WTC11 (cell line): ENCODE measurements around the gene PRKCZ.

Experiments
- ESRRA ChIP-seq: sonication (generic); formaldehyde crosslinking; IDR thresholded peaks from 2 replicates; pipeline ENCODE4 v1.8.1; 2022; ENCODE audit warnings: mild to moderate bottlenecking, missing genetic modification reagents, borderline replicate concordance
- TCF7 ChIP-seq: sonication (generic); formaldehyde crosslinking; IDR thresholded peaks from 2 replicates; pipeline ENCODE4 v1.8.0; 2022; ENCODE audit warnings: mild to moderate bottlenecking, low read depth, missing genetic modification reagents, moderate library complexity
- TEAD1 ChIP-seq: sonication (generic); formaldehyde crosslinking; IDR thresholded peaks from 2 replicates; pipeline ENCODE4 v1.8.0; 2022; ENCODE audit warnings: mild to moderate bottlenecking, missing genetic modification reagents
- TF ChIP-seq, protein P1 (sequence below): fragments of 200-600 bp; IDR thresholded peaks from 2 replicates; pipeline ENCODE4 v1.8.0; 2022; ENCODE audit warnings: antibody characterized with exemption
- TF ChIP-seq, protein P2 (sequence below): sonication (generic); formaldehyde crosslinking; IDR thresholded peaks from 2 replicates; pipeline ENCODE4 v1.8.0; 2022; ENCODE audit warnings: mild to moderate bottlenecking, missing genetic modification reagents

DNA sequence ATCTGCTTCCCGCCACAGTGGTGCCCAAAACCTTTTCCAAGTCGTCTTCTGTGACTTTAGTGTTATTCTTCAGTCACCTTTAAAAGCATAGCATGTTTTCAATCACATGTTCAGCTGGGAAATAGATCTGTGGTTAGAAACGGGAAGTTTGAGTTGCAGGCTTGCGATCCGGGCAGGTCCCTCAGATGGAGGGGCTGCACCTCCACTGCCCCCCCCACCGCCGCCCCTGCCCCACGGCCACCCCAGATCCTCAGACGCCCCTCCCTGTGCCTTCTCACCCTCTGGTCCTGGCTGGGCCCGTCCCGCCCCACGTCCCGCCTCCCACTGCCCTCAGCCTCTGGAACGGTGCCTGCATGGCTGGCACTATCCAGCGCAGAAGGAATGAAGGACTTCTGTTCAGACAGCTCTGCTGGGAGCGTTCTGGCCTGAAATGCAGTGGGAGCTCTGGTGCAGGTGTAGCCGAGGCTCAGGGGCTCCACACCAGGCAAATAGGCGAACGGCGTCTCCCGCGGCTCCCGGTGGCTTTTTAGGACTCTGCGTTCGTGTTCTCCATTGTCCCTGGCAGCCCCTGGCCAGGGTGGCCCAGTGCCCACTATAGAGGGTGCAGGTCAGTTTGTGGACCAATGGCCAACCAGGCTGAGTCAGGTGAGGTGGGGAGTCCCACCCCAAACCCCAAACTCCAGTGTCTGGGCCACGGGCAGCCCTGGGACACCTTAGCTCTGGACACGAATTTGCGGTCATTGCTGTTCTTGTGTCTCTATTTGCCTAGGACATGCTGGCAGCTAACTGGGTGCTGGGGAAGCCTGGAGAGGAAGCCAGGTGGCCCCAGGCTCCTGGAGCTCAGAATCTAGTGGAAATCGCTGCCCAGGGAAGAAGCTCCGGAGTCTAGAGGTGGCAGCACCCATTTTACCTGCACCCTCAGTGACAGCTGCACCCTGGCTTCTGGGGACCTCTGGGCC lies 77.3 kb downstream of the PRKCZ start:
- TF ChIP-seq, protein P1, sequence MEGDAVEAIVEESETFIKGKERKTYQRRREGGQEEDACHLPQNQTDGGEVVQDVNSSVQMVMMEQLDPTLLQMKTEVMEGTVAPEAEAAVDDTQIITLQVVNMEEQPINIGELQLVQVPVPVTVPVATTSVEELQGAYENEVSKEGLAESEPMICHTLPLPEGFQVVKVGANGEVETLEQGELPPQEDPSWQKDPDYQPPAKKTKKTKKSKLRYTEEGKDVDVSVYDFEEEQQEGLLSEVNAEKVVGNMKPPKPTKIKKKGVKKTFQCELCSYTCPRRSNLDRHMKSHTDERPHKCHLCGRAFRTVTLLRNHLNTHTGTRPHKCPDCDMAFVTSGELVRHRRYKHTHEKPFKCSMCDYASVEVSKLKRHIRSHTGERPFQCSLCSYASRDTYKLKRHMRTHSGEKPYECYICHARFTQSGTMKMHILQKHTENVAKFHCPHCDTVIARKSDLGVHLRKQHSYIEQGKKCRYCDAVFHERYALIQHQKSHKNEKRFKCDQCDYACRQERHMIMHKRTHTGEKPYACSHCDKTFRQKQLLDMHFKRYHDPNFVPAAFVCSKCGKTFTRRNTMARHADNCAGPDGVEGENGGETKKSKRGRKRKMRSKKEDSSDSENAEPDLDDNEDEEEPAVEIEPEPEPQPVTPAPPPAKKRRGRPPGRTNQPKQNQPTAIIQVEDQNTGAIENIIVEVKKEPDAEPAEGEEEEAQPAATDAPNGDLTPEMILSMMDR, result no peak
- no peak for TF ChIP-seq TCF7
- TF ChIP-seq TEAD1 (CRISPR knock-in tag), result no peak
- no peak for TF ChIP-seq ESRRA
- TF ChIP-seq, protein P2, sequence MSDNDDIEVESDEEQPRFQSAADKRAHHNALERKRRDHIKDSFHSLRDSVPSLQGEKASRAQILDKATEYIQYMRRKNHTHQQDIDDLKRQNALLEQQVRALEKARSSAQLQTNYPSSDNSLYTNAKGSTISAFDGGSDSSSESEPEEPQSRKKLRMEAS (CRISPR knock-in tag), result no peak
